Stimulated activated CD4-positive, alpha-beta T cell treated with anti-CD3 and anti-CD28 coated beads, Interleukin-1b, Interleukin-23, amount 100 ng/mL, for 48 hours (primary cell): Measurements from ENCODE around the gene RARRES1.

Experiments
- DNase-seq: peaks from one replicate; pipeline ENCODE4 v3.0.0-alpha.2; 2020

The RARRES1 gene

GRCh38 chr3:158683230-158683962, 48.9 kb downstream of the RARRES1 start:
- no peak for DNase-seq

- DNase-seq, result no peak
These were observed 51.4 kb downstream of the RARRES1 start for GRCh38 chr3:158680861-158681260.

DNA sequence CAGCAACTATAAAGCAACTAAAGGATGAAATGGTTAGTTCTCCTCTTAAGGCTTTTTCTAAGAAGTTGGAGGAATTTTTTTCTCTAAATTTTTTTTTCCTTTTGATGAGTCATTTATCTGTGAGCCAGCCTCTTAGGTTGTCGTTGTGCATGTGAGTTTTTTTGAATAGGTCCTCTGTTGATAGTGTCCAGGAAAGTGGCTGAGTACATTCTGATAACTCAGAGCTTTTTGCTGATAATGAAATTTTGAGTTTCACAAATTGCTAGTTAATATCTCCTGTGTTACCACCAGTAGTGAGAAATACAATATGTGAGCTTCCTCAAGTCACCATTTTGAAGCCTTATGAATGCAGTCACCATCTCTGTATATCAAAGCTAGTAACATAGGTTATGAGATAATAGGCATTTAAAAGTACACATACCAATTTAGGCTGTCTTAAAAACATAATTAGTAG, 52.7 kb downstream of the RARRES1 start:
- no peak for DNase-seq

- no peak for DNase-seq
These were observed 53.6 kb downstream of the RARRES1 start for GRCh38 chr3:158678687-158679086.

DNA sequence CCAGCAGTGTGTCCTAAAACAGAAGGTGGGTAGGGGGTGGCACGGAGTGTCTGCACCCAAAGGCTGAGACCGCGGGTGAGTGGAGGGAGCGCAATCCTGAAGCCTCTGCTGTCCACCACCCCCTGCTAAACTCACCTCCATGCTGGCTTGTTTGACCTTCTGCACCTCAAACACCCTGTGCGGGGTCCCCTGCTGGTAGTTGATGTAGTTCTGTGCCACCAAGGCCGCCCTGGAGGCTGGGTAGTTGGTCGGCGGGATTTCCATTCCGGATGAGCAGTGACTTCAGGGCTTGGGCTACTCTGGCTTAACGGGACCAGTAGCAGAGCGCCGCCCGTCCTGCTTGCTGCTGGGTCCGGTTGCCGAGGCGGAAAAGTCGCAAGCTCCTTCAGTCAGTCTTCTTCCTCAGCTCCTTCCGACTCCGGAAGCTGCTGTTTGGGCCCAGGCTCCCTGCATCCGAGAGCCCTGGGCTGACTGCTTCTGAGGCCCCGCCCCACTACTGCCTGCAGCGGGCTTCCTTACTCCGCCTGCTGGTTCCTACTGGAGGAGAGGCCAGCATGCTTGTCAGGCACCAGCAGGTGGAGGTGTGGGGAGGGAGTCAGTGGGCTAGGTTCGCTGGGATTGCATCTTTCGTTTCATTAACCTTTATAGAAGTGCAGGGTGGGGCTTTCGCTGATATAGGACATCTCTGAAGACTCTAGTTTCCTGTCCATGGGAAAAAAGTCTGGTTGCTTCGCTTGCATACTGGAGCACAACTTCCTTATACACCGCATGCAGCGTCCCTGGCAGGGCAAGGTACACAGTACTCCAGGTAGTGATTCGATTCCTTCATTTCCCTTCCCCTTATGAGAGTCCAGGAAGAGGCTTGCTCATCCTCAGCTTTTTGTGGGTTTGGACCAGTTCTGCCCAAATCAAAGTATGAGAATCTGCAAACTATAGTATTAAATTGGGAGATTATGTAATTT, 59.8 kb downstream of the RARRES1 start, which contains the start of gene LXN:
Gene LXN (minus strand): TSS at position 434 of the 962 bp plus-strand sequence. CDS start 170 bp downstream, at position 264.
- peak; percentile 85 for DNase-seq

DNA sequence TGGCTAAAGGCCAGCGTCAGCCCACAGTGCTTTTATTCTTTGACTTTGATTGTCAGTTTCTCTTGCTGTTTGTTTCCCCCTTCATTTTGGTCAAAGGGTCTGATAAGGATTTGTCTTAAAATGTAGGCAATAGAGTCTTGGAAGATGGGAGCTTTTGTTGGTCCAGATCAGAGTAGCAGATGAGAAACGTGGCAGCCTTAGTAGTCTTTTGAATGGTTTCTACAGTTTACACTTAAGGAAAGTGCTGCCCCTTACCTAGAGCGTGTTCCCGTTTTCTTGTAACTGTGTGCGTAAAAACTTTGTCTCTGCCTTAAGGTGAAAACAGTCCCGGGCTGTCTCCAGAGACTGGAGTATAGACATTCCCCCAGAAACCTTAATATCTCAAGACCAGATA, 60.4 kb downstream of the RARRES1 start:
- no peak for DNase-seq

- DNase-seq, result no peak
These were observed 63.8 kb downstream of the RARRES1 start for GRCh38 chr3:158668506-158668905.

GRCh38 chr3:158666416-158666815, 65.8 kb downstream of the RARRES1 start:
- no peak for DNase-seq

GRCh38 chr3:158663832-158664231, 68.4 kb downstream of the RARRES1 start:
- no peak for DNase-seq

DNA sequence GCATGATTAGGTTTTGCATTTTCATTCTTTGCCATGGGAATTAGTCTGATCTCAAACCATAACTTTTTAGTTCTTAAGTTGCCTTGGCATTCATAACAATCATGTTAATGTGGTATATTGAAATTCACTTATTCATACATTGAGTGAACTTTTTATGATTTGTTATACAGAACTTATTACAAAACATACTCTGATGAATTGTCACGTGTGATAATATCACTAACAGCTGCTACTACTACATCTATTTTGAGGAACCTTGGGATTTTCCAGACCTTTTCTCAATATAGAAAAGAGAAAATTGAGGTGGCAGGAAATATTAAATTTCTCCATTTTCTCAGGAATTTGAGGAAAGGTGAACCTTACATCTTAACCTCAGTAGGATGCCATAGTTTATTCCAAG, 69.0 kb downstream of the RARRES1 start:
- no peak for DNase-seq

DNA sequence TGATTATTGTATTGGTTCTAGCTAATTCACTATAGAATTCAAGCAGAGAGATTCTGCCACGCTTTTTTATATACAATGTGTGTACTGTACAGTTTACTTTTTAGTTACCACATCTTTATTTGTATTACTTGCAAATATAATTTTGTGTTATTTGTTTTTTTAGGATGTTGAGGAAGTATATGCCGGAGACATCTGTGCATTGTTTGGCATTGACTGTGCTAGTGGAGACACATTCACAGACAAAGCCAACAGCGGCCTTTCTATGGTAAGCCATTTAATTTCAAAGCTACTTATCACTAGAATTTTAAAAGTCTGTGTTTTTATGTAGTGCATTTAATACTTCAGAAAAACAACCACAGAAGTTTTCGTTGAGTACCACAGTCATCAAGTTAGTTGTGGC, 71.5 kb downstream of the RARRES1 start:
- DNase-seq, result no peak

DNA sequence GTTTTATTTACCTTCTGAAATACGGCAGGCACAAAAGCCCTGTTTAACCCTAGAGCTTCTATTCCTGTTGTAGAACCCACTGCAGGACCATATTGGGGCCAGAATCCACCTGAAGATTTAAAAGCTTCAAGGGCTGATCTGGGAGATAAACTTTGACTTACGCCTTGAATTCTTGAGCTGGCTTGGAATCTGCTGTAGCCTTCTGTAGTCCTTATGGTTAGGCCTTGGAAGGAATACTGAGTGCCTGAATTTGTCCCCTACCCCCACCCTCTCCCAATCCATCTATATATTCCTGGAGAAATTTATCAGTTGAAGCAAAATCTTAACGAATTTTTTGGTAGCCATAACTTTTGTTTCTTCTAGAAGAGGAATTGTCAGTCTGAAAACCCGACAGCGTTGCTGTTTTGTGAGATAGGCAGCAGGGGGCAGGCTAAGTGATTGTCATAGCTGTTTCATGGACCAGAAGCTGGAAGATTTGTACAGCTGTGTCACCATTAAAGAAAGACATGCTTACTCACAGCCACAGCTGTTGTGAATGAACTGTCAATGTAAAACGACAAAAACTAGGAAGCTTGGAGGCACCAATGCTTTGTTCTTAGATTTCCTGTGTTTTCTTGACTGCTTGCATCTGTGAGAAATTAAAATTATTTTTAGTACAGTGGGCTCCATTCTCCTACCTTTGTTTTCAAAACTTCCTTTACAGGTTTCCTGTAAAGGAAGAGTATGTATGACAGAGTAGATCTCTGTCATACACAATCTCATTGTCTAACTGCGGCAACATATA, 72.6 kb downstream of the RARRES1 start:
- peak; percentile 52 for DNase-seq

GRCh38 chr3:158658889-158659288, 73.4 kb downstream of the RARRES1 start:
- DNase-seq, result no peak

DNA sequence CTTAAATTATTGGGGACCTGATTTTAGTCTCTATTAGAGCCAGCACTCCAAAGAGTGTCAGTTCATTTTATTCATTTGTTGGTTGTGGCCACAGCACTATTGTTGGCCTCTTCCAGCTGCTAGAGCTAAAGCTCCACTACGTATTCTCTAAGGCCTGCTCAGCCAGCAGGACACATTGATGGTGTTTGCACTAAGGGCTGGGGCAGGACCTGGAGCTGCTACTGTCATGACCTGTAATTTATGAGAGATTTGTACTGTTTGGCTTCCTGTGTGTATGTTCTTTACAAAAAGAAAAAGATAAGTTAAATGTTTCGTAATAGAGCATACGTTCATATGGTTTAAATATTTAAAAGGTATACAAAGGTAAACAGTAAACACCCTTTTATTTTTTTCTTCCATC, 79.8 kb downstream of the RARRES1 start:
- DNase-seq, result no peak

GRCh38 chr3:158651192-158651591, 81.1 kb downstream of the RARRES1 start:
- DNase-seq, result no peak

GRCh38 chr3:158649791-158650190, 82.5 kb downstream of the RARRES1 start:
- no peak for DNase-seq
